Smooth muscle cell (in vitro differentiated cells): ENCODE measurements around the gene DUSP2. TPM values are rescaled to one million over a fixed set of nuclear protein-coding genes. Genes with fewer than 3 reads are reported as not detected.

ENCODE experiments used
- DNase-seq: peaks from one replicate; lab custom pipeline; 2025; ENCODE audit not compliant: unreplicated experiment; lab: John Stamatoyannopoulos, UW
- H2AFZ ChIP-seq: fragments of 200-600 bp; sonication (generic); 2 replicates; pipeline ENCODE4 v1.6.0; 2016; ENCODE audit warnings: antibody characterized with exemption, low read depth, mild to moderate bottlenecking
- H3F3A ChIP-seq: fragments of 200-600 bp; sonication (generic); 2 replicates; pipeline ENCODE4 v1.6.0; 2017; ENCODE audit warnings: antibody characterized with exemption, low read depth
- H3K27ac ChIP-seq: fragments of 200-600 bp; sonication (generic); 2 replicates; pipeline ENCODE4 v1.5.1; 2016; ENCODE audit warnings: low read depth, mild to moderate bottlenecking
- H3K27me3 ChIP-seq: fragments of 200-600 bp; sonication (generic); 2 replicates; pipeline ENCODE4 v1.6.1; 2016; ENCODE audit warnings: low read depth, mild to moderate bottlenecking
- H3K36me3 ChIP-seq: fragments of 200-600 bp; sonication (generic); 2 replicates; pipeline ENCODE4 v1.5.1; 2016; ENCODE audit warnings: low read depth
- H3K4me1 ChIP-seq: fragments of 200-600 bp; sonication (generic); 2 replicates; pipeline ENCODE4 v1.5.1; 2016; ENCODE audit warnings: low read depth
- H3K4me2 ChIP-seq: fragments of 200-600 bp; sonication (generic); 2 replicates; pipeline ENCODE4 v1.6.0; 2016; ENCODE audit warnings: mild to moderate bottlenecking
- H3K4me3 ChIP-seq: fragments of 200-600 bp; sonication (generic); 2 replicates; pipeline ENCODE4 v1.5.1; 2016; ENCODE audit warnings: mild to moderate bottlenecking
- H3K79me2 ChIP-seq: fragments of 200-600 bp; sonication (generic); 2 replicates; pipeline ENCODE4 v1.6.0; 2016; ENCODE audit warnings: low read depth, mild to moderate bottlenecking
- H3K9ac ChIP-seq: fragments of 200-600 bp; sonication (generic); 2 replicates; pipeline ENCODE4 v1.6.0; 2016; ENCODE audit warnings: low read depth
- H3K9me3 ChIP-seq: fragments of 200-600 bp; sonication (generic); replicated peaks from 2 replicates; pipeline ENCODE4 v1.5.1; 2016; ENCODE audit warnings: low read depth
- H4K20me1 ChIP-seq: fragments of 200-600 bp; sonication (generic); 2 replicates; pipeline ENCODE4 v1.6.0; 2016; ENCODE audit warnings: low read depth
- CTCF ChIP-seq: fragments of 200-600 bp; sonication (generic); IDR thresholded peaks from 2 replicates; pipeline ENCODE4 v1.5.1; 2017; ENCODE audit warnings: borderline replicate concordance, mild to moderate bottlenecking, antibody characterized with exemption; ENCODE audit not compliant: insufficient read depth, poor library complexity, severe bottlenecking
- WGBS: methylation state at CpG from one replicate; pipeline ENCODE4 v1.1.7; 2016; ENCODE audit warnings: low lambda C conversion rate; 5-methylcytosine and 5-hydroxymethylcytosine counted together
- polyA plus RNA-seq: library from polyadenylated mRNA; unstranded; fragments of >200 nt; fragmentation: Nextera tagmentation; extraction: Ambion mirVana; gene quantifications from 2 replicates; pipeline ENCODE4 v1.2.1, GENCODE V29; 2016
- total RNA-seq: library from RNA; depleted of rRNA; stranded (reverse); fragments of >200 nt; gene quantifications from 2 replicates; pipeline ENCODE4 v1.2.3, GENCODE V29; 2014

The DUSP2 gene
- total and polyA plus RNA-seq, 2 experiments from 2014 or later, result 55.3 to 89.3 TPM

- Histone ChIP-seq H3K27me3 (no peaks in the 10 kb centered on the region), H3K36me3 (no peaks in the 10 kb centered on the region), H3K4me1 (no peaks in the 10 kb centered on the region), H3K79me2 (no peaks in the 10 kb centered on the region), H3K4me2 (no peak overlapping the region), H2AFZ (no peak overlapping the region), H3F3A (no peaks in the 10 kb centered on the region), H4K20me1 (no peaks in the 10 kb centered on the region), H3K9ac (no peak overlapping the region), H3K4me3 (no peak overlapping the region), H3K27ac (no peak overlapping the region), H3K9me3 (no peaks in the 10 kb centered on the region)
- TF ChIP-seq CTCF, result no peak
- DNase-seq, result no peak
- 92% methylated on average over 9 of the region's 9 CpGs for WGBS
Measured at GRCh38 chr2:96151595-96152303, 6.5 kb upstream of the DUSP2 start.

- no peak for DNase-seq
- WGBS, result 93% methylated on average over 14 of the region's 14 CpGs
- TF ChIP-seq CTCF, result no peak
- no peak overlapping the region for H3K9ac ChIP-seq
- H3K9me3 ChIP-seq, result no peaks in the 10 kb centered on the region
- H3K27me3 ChIP-seq, result no peaks in the 10 kb centered on the region
- no peaks in the 10 kb centered on the region for H3K4me1 ChIP-seq
- H3K4me2 ChIP-seq, result no peak overlapping the region
- no peaks in the 10 kb centered on the region for H3F3A ChIP-seq
- H3K79me2 ChIP-seq, result no peaks in the 10 kb centered on the region
- no peaks in the 10 kb centered on the region for H3K36me3 ChIP-seq
- no peak overlapping the region for H3K4me3 ChIP-seq
- H2AFZ ChIP-seq, result no peak overlapping the region
- H4K20me1 ChIP-seq, result no peaks in the 10 kb centered on the region
- H3K27ac ChIP-seq, result no peak overlapping the region
Measured at GRCh38 chr2:96150791-96151594, 5.8 kb upstream of the DUSP2 start.

- H3K4me1 ChIP-seq, result peaks cover 4% of the 10 kb centered on the region
- no peak for TF ChIP-seq CTCF
- H3F3A ChIP-seq, result no peaks in the 10 kb centered on the region
- 97% methylated on average over 6 of the region's 6 CpGs for WGBS
- no peak overlapping the region for H3K4me2 ChIP-seq
- no peaks in the 10 kb centered on the region for H3K9me3 ChIP-seq
- no peak for DNase-seq
- H3K36me3 ChIP-seq, result no peaks in the 10 kb centered on the region
- no peaks in the 10 kb centered on the region for H3K79me2 ChIP-seq
- no peak overlapping the region for H3K27ac ChIP-seq
- no peak overlapping the region for H3K9ac ChIP-seq
- H2AFZ ChIP-seq, result no peak overlapping the region
- H4K20me1 ChIP-seq, result no peaks in the 10 kb centered on the region
- H3K4me3 ChIP-seq, result no peak overlapping the region
- H3K27me3 ChIP-seq, result no peaks in the 10 kb centered on the region
Measured at GRCh38 chr2:96150007-96150640, 4.9 kb upstream of the DUSP2 start.
